HG03108 (cell line): ENCODE results near the gene NLRC5.
"Not testable (repeated sequence)": the region's sequence is repeated elsewhere in the genome, so short reads cannot be mapped to it uniquely, and the experiment has no call there.

Experiments used
- ATAC-seq: cut with Tn5 transposase; IDR thresholded peaks from one replicate; pipeline ENCODE4 v1.9.1; 2021; ENCODE audit warnings: moderate library complexity; ENCODE audit not compliant: unreplicated experiment

NLRC5 gene

DNA sequence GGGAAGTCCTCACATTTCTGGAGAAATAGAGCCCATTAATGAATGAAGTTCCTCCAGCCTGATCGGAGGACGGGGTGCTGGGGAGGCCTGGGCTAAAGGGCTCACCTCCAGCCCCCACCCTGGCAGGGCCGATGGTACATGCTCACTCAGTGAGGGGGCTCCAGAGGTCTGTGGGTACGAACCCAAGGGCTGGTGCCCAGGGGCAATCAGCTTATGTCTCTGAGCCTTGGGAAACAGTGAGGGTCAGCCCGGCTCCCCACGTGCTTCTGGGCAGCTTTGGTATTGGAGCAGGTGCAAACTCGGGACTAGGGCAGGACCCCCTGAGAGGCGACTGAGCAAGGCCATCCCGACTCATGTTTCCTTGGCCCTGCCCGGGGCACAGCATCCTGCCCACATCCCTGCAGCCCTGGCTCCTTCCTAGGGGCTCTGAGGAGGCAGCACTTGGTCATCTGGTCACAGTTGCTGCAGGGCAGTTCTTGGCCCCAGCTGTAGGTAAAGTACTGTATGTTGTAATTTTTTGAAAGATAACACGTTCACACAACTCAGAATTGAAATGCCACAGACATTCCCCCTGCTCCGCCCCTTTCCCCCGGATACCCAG, 28.6 kb upstream of the NLRC5 start:
- no peak for ATAC-seq

DNA sequence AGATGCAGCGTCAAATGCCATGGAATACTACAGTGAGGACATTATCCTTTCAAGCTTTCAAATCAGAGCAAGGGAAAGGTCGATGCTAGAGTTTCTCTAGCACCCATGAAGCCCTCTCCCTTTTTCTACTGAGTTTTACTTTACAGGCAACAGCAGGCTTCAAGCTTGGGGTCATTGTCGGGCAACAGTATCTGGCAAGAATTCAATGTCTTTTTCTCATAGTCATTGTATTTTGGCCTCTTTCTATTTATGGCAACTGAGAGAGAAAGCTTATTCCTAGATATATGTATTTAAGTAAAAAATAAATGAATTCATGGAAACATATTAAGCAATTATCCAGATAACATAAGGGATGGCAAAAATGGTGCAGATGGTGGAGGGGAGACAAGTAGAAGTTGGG, 28.0 kb upstream of the NLRC5 start:
- no peak for ATAC-seq

GRCh38 chr16:56961851-56962281, 27.5 kb upstream of the NLRC5 start, which contains the start of gene CETP:
Gene CETP (plus strand): TSS chr16:56961950. CDS start chr16:56961980, 30 bp downstream.
- no peak for ATAC-seq

GRCh38 chr16:56964243-56965148, 24.9 kb upstream of the NLRC5 start:
- ATAC-seq: peak; percentile 47

- ATAC-seq: no peak
These were observed 23.9 kb upstream of the NLRC5 start for GRCh38 chr16:56965149-56966092.

- ATAC-seq: no peak
These were observed 23.3 kb upstream of the NLRC5 start for GRCh38 chr16:56966093-56966475.

DNA sequence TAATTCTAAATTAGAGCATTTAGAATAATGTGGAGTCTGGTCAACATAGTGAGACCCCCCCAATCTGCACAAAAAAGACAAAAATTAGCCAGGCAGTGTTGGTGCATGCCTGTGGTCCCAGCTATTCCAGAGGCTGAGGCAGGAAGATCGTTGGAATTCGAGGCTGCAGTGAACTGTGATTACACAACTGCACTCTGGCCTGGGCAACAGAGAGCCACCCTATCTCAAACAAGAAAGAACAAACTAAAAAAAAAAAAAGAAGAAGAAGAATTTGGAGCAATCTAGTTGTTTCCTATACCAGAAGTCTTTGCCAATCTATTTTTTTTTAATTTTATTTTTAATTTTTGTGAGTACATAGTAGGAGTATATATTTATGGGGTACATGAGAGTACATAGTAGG, 21.6 kb upstream of the NLRC5 start:
- no peak for ATAC-seq

DNA sequence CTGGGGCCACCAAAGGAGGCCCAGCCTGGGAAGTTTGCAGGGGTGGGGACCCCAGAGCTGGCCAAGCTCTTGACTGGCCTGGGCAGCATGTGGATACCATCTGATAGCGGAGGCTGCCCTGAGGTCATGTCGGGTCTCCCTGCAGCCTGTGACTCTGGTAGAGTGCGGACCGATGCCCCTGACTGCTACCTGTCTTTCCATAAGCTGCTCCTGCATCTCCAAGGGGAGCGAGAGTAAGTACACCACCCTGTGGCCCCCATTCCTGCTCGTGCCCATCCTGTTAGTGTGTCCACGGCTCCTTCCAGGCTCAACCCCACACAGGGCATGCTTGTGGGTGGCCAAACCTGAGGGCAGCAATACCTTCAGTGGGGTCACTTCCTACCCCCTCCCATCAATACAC, 19.6 kb upstream of the NLRC5 start:
- ATAC-seq: no peak

DNA sequence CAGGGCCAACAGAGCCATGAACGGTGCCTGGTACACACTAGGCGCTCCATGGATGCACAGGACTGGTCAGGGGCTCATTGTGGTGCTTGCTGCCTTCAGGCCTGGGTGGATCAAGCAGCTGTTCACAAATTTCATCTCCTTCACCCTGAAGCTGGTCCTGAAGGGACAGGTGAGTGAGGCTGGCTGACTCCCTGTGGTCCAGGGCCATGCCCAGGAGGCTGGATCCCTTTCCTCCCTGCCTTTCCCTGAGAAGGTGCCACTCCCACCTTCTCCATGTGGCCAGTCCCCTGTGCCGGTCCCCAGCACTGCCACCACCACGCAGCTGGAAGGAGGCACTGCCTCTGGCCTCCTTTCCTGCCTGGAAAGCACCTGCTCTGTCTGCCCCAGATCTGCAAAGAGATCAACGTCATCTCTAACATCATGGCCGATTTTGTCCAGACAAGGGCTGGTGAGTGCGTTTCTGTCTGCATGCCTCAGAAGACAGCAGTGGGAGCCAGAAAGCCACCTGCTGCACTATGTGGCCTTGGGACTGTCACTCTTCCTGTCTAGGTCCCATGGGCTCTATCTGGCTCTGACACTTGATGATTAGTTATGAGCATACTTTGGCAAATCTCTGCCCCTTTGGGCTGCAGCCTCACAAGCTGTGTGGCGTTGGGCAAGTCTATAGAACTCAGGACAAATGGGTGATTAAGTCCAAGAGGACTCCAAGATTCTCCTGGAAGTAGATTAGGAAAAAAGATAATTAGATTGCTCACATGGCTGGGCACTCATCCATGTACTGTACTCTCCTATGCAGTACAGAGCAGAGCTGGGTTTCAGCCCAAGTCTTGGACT, 18.2 kb upstream of the NLRC5 start:
- peak; percentile 83 for ATAC-seq

DNA sequence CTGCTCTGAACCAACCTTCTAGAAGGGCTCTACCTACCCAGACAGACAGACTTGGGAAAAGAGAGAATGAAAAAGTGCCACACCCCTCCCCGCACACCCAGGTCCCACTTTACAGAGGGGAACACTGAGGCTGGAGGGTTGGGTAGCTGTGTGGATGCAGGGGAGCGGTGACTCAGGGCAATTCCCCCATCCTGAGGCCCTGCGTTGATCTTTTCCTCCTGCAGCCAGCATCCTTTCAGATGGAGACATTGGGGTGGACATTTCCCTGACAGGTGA, 17.7 kb upstream of the NLRC5 start:
- no peak for ATAC-seq

- ATAC-seq: no peak
These were observed 16.7 kb upstream of the NLRC5 start for GRCh38 chr16:56972403-56973293.

GRCh38 chr16:56973294-56973689, 16.1 kb upstream of the NLRC5 start:
- no peak for ATAC-seq

- ATAC-seq: not testable (repeated sequence)
These were observed 15.5 kb upstream of the NLRC5 start for GRCh38 chr16:56973899-56974298.

DNA sequence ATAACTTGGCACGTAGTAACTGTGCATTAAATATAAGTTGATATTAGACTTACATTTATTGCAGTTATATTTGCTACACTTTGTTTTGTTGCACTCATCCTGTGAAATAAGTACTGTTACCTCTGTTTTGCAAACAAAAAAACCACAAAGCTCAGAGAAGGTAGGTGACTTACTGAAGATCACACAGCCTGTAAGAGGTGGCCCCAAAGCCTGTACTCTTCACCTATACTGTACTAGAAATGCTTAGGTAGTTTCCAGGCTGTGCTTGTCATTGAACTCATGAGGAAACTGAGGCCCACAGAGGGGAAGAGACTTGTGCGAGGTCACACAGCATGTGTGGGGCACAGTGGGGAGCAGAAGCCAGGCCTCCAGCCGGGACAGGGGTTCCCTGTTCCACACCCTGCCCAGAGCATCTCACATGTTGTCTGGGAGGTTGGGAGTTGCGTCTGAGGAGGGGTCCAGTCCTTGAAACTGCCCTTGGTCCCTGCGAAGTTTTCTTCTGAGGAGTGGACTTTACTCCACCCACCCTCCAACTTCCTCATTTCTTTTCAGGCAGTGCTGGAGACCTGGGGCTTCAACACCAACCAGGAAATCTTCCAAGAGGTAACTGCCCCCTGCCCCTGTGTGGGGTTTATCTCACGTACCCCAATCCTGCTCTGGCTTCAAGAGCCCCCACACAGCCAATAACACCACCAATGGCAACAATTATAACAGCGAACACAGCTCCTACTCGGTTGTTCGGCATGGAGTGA, 14.6 kb upstream of the NLRC5 start:
- ATAC-seq: no peak

DNA sequence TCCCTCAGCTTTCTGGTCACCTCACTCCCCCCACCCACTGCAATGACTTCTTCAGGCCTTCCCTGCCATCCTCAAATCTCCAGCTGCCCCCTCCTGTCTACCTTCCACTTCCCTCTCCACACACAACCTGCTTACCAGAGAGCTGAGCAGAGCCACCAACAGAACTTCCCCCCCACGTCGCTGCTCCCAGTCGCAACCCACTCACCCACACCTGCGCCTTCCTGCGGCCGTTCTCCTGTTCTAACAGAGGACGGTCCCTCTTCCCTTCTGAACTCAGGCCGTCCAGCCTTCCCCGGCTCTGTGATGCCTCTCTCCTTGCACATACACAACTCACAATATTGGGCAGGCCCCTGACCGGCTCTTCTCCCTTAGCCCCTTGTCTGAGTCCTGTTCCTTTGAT, 13.6 kb upstream of the NLRC5 start:
- no peak for ATAC-seq

DNA sequence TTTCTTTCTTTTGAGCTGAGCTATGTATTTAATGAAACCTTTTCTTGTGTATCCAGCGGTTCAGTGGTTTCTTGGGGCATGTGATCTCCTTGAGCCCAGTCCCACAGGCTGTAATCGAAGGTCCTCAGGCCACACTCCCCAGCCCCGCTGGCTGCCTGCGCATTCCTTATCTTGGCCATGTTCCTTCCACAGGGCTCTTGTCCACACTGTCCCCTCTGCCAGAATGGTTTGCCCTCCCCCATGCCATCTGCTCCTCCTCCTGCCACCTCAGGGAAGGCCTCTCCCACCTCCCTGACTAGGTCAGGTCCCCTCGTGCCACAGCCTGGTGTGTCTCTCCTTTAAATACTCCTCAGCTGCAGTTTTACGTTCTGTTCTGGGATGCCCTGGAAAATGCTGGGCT, 12.1 kb upstream of the NLRC5 start:
- ATAC-seq: no peak

- ATAC-seq: no peak
These were observed 11.4 kb upstream of the NLRC5 start for GRCh38 chr16:56977823-56978430.

- no peak for ATAC-seq
These were observed 9.2 kb upstream of the NLRC5 start for GRCh38 chr16:56980201-56980535.
